ENCODE data around the gene RITA1.

The RITA1 gene

DNA sequence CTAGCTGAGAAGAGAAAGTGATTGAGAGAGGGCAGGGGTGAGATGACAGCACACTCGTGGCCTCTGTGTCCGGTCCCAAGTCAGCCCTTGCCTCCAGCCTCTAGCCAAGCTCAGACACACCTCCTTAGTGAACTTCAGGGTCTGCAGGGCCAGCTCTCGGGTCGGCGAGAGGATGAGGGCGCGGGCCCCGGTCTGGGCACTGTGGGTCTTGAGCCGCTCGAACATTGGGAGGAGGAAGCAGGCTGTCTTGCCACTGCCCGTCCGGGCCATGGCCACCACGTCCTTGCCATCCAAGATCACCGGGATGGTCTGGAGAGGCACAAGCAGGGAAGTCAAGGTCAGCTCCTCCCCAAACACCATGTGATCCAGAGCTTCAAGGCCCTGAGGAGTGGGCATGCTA is 6.5 kb upstream of the RITA1 start:
- DNase-seq (ENCODE audit: low read depth) = no peak

- no peak for DNase-seq (ENCODE audit: low read depth)
Observed at GRCh38 chr12:113180333-113180732, 5.2 kb upstream of the RITA1 start.

DNA sequence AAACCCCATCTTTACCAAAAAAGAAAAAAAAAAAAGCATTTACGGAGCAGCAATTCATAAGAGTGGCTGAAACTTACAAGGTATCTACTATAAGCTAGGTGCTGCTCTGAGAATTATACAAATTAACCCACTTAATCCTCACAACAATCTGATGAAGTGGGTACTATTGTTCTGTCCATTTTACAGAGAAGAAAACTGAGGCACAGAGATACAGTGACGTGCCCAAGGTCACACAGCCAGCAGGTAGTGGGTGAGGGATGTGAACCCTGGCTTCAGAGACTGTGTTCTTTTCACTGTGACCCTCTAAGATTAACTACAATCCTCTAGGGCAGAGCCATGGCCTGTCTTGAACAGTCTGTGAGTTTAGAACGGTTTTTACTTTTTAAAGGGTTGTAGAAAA is 3.5 kb upstream of the RITA1 start:
- DNase-seq (ENCODE audit: low read depth) = no peak

- no peak for DNase-seq (ENCODE audit: low read depth)
Observed at GRCh38 chr12:113183030-113183589, 2.4 kb upstream of the RITA1 start.

DNA sequence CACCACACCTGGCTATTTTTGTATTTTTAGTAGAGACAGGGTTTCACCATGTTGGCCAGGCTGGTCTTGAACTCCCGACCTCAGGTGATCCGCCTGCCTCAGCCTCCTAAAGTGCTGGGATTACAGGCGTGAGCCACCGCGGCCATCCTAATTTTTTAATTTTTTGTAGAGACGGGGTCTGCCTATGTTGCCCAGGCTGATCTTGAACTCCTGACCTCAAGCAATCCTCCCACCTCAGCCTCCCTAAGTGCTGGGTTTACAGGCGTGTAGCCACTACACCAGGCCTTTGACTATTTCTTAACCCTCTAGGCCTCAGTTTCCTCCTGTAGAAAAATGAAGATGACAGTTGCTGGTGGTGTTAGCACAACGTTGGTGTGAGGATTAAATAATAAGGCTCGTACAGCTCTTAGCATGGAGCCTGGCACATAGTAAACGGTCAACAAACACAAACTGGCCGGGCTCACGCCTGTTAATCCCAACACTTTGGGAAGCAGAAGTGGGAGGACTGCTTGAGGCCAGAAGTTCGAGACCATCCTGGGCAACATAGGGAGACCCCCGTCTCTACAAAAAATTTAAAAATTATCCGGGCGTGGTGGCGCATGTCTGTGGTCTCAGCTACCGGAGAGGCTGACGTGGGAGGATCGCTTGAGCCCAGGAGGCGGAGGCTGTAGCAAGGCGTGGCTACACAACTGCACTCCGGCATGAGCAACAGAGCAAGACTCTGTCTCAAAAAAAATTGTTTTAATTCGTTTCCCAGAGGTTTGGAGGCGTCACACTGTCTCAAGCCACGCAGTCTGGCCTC is 1.2 kb upstream of the RITA1 start:
- no peak for DNase-seq (ENCODE audit: low read depth)

DNA sequence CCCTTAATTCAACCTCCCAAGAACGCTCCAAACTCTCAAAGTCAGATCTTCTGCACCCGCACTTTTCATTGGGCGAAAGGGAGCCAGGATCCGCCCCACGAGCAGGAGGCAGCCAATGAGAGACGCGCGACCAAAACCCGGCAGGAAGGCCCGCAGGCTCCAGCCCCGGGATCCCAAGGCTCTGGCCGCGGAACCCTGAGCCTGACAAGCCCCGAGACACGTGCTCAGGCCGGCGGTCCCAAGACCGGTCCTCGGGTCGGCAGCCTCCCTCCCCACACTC is 681 bp upstream of the RITA1 start:
- DNase-seq (ENCODE audit: low read depth) = peak; percentile 87

- no peak for DNase-seq (ENCODE audit: low read depth)
Observed at GRCh38 chr12:113186033-113186365, 478 bp downstream of the RITA1 start.

DNA sequence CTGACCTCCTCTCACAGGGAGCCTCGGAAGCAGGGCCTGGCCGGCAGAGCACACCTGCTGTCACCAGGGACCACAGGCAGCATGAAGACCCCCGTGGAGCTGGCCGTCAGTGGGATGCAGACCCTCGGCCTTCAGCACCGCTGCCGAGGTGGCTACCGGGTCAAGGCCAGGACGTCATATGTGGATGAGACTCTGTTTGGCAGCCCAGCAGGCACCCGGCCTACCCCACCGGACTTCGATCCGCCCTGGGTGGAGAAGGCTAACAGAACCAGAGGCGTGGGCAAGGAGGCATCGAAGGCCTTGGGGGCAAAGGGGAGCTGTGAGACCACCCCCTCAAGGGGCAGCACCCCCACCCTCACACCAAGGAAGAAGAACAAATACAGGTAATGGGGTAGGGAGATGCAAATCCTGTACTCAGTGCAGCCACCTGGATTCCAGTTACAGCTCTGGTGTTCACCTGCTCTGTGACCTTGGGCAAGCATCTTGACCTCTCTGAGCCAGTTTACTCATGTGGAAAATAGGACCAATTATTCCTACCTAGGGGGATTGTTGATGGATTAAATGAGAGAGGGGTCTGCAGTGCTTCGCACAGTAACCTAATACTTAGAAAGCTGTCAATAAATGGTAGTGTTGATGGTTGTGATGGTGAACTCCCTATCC is 1.3 kb downstream of the RITA1 start:
- no peak for DNase-seq (ENCODE audit: low read depth)

DNA sequence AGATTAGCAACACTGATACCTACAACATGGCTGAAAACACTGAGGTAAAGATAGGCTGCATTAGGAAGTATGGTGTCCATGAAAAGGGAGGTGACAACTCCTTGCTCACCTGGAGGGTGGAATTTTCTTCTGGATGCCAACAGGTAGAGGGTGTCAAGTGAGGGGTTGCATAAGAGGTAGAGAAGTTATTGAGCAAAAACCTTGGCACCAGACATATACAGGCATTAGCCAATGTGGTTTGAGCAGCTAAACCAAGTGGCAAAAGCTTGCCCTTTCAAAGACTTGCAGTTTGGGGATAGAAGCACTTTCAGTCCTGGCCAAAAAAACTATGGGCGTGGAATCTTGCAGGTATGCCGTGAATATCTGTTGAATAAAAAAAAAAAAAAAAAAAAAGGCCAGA is 3.8 kb downstream of the RITA1 start:
- no peak for DNase-seq (ENCODE audit: low read depth)

DNA sequence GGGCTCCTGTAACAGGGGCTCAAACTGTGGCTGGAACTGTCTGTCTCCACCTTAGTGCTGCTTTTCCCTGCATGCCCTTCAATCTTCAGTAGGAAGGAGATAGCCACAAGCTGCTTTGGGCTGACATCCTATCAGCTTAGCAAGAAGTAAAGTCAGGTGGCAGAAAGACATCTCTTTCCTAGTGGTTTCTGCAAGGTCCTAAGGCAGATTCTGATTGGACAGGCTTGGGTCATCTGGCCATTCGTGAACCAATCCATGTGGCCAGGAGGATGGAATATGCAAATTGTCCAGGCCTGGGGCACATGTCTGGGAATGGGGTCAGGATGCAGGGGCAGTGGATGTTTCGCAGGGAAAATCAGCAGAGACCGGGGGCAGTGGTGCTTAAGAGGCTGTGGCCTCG is 5.2 kb downstream of the RITA1 start:
- no peak for DNase-seq (ENCODE audit: low read depth)

DNA sequence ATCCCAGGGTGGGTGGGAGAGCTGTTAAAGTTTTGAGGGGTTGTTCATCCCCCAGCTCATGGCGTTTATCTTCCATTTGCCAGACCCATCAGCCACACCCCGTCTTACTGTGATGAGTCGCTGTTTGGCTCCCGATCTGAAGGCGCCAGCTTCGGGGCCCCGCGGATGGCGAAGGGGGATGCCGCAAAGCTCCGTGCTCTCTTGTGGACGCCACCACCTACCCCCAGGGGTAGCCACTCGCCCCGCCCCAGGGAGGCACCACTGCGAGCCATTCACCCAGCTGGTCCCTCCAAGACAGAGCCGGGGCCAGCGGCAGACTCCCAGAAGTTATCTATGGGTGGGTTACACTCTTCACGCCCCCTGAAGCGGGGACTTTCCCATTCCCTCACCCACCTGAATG is 5.7 kb downstream of the RITA1 start:
- DNase-seq (ENCODE audit: low read depth) = no peak

DNA sequence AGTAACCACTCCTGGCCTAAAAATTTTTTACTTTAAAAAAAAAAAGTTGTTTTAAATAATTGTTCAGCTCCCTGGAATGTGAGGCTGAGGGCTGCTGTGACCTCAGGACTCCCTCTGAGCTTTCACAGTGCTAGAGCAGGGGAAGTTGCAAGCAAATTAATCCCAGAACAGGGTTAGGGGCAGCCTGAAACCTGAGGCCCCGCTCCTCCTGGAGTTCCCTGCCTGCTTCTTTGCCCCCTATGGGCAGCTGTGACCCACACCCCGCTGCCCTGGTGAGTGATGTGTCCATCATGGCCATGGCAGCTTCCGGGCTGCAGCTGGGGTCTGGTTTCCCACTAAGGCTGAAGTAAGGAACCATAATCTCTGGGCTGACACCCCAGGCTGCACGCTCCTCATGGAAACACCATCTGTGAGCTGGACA is 9.5 kb downstream of the RITA1 start:
- DNase-seq (ENCODE audit: low read depth) = no peak

GRCh38 chr12:113195598-113195997 is 10.1 kb downstream of the RITA1 start:
- DNase-seq (ENCODE audit: low read depth) = no peak

DNA sequence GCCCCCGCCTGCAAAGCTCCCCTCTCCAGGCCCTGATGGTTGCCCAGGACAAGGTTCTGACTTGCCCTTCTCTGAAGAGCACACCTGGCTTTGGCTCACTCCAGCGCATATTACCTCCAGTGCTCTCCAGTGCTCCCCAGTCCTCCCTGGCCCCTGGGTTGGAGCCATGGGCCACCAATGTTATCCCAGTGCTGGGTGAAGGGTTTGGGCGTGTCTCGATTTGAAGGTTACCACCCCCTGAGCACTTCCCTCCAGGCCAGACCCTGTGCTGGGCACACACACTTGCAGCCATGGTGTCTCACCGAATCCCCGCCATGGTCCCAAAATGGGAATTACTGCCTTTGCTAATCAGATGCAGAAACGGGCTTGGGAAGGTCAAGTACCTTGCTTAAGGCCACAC is 11.1 kb downstream of the RITA1 start:
- no peak for DNase-seq (ENCODE audit: low read depth)

DNA sequence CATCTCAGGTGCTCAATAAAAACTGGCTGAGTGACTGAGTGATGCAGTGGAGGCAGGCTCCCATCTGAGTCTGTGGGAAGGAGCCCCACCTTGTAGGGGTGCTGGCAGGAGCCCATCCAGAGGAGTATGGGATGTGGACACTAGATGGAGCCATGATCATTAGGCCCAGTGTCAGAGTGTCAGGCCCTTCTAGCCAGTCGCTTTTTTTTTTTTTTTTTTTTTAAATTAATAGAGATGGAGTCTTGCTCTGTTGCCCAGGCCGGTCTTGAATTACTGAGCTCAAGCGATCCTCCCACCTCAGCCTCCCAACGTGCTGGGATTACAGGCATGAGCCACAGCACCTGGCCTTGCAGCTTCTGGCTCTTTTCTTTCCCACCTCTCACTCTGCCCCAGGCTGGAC is 11.5 kb downstream of the RITA1 start:
- DNase-seq (ENCODE audit: low read depth) = peak; percentile 38

DNA sequence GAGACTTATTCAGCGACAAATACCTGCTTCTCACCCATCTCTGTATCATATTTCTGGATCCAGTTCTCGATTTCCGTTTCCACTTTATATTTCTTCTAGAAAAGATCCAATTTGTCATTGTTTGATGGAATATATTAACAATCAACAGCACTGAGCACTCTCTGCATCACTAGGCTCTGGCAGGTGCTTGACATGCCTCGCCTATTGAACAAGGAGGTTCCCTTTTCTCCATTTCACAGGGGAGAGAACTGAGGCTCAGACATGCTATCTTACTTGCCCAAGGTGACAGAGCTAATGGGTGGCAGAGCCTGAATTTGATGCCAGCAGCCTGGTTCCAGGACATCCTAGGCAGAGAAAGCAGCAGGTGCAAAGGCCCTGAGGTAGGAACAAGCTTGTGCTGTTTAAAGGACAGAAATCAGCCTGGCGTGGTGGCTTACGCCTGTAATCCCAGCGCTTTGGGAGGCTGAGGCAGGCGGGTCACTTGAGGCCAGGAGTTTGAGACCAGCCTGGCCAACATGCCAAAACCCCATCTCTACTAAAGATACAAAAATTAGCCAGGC is 12.1 kb downstream of the RITA1 start:
- no peak for DNase-seq (ENCODE audit: low read depth)

- no peak for DNase-seq (ENCODE audit: low read depth)
Observed at GRCh38 chr12:113198296-113198695, 12.8 kb downstream of the RITA1 start.

- DNase-seq (ENCODE audit: low read depth) = no peak
Observed at GRCh38 chr12:113200021-113200797, 14.7 kb downstream of the RITA1 start.

DNA sequence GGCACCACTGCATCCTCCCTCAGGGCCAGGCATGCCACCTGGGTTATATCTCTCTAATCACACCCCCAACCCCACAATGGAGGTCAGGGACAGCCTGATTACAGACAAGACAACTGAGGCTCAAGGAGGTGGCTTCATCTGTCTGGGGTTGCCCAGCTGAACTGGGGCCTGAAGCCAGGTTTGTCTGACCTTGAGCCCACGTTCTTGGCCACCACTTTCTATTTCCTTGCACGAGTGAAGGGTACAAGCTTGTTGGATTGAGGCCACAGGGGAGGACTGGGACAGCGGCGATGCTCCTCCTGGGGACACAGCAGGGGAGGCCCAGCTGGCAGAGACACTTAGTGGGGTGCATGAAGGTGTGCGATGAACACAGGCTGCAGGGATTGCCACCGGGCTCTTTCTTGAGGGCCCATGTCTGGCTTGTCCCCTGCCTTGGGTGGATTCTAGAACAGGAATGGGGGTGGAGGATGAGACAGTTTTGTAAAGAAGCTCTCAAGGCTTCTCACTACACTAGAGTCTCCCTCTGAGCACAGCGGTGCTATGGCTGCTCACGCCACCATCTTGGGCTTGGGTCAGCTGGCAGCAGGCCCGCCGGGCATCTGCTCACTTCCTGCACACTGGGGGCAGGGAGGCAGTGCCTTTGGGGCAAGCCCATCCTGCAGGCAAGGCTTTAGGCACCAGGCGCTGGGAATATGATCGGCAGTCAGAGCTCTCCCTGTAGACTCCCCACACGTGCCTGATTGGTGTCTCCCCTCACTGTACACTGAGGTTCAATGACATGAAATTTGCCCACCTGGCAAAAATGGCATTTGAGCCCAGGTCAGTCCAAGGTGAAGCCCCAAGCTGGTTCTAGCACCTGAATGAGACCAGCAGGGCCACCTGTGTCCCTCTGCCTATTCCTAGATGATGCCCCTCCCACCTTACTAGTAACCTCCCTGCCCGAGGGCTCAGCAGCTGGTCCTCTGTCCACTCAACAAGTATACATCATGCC is 16.0 kb downstream of the RITA1 start:
- no peak for DNase-seq (ENCODE audit: low read depth)

- no peak for DNase-seq (ENCODE audit: low read depth)
Observed at GRCh38 chr12:113202300-113203075, 17.0 kb downstream of the RITA1 start.
